ENCODE data around the gene ATXN7L3.
A peak's percentile ranks its signal among the peaks of the same experiment; 100 is the strongest.

ATXN7L3 gene

GRCh38 chr17:44218344-44219107, 18.8 kb upstream of the ATXN7L3 start:
- FAIRE-seq (peak; percentile 58), DNase-seq (ENCODE audit: insufficient read length, low spot score) (peak; percentile 80)

GRCh38 chr17:44217738-44218343, 18.2 kb upstream of the ATXN7L3 start:
- FAIRE-seq: no peak
- no peak for DNase-seq (ENCODE audit: insufficient read length, low spot score)
- TF ChIP-seq PAX5 (IDR thresholded peaks at IDR 0.05; ENCODE audit: insufficient read depth, low read length, severe bottlenecking): no peak
- no peak for TF ChIP-seq TAF1 (IDR thresholded peaks at IDR 0.05; ENCODE audit: low read depth, low read length)
- no peak for TF ChIP-seq POU2F2 (IDR thresholded peaks at IDR 0.05; ENCODE audit: low read depth, low read length)
- no peak for TF ChIP-seq POLR2A (IDR thresholded peaks at IDR 0.05; ENCODE audit: low read depth, low read length)
- TF ChIP-seq SPI1 (IDR thresholded peaks at IDR 0.05; ENCODE audit: low read depth, low read length): no peak
- no peak for TF ChIP-seq POLR2AphosphoS5 (IDR thresholded peaks at IDR 0.05; ENCODE audit: low read depth, low read length)

More at GRCh38 chr17:44218344-44219107, 18.8 kb upstream of the ATXN7L3 start:
- TF ChIP-seq POU2F2 (IDR thresholded peaks at IDR 0.05; ENCODE audit: low read depth, low read length): no peak
- peak; percentile 1 for TF ChIP-seq PAX5 (IDR thresholded peaks at IDR 0.05; ENCODE audit: insufficient read depth, low read length, severe bottlenecking)

- no peak for DNase-seq (ENCODE audit: insufficient read length, low spot score)
- TF ChIP-seq SPI1 (IDR thresholded peaks at IDR 0.05; ENCODE audit: low read depth, low read length) (no peak), POLR2A (IDR thresholded peaks at IDR 0.05; ENCODE audit: low read depth, low read length) (no peak), POU2F2 (IDR thresholded peaks at IDR 0.05; ENCODE audit: low read depth, low read length) (no peak), PAX5 (IDR thresholded peaks at IDR 0.05; ENCODE audit: insufficient read depth, low read length, severe bottlenecking) (no peak), TAF1 (IDR thresholded peaks at IDR 0.05; ENCODE audit: low read depth, low read length) (no peak), POLR2AphosphoS5 (IDR thresholded peaks at IDR 0.05; ENCODE audit: low read depth, low read length) (no peak)
- FAIRE-seq: no peak
Observed at GRCh38 chr17:44216694-44217093, 17.0 kb upstream of the ATXN7L3 start.

DNA sequence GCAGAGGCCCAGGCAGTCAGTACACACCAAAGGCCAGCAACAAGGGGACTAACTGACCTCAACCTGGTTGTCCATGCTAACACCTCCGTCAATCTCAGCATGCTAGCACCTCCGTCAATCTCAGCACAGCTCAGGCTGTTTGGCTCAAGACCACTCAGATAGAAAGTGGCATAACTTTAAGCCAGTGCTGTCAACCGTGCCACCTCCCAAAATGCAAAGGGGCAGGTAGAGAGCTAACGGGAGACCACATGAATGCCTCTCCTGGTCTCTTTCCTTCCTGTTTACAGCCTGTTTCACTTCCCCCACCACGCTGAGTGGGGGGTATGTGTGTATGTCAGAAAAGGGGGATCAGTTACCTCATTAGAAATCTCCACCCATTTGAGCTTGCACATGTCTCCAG, 16.5 kb upstream of the ATXN7L3 start:
- TF ChIP-seq SPI1 (IDR thresholded peaks at IDR 0.05; ENCODE audit: low read depth, low read length) (peak; percentile 83), POLR2AphosphoS5 (IDR thresholded peaks at IDR 0.05; ENCODE audit: low read depth, low read length) (no peak), PAX5 (IDR thresholded peaks at IDR 0.05; ENCODE audit: insufficient read depth, low read length, severe bottlenecking) (peak; percentile 74), POLR2A (IDR thresholded peaks at IDR 0.05; ENCODE audit: low read depth, low read length) (no peak), TAF1 (IDR thresholded peaks at IDR 0.05; ENCODE audit: low read depth, low read length) (0 out of 2 replicates have a peak, but pooled peaks have one; percentile 7), POU2F2 (IDR thresholded peaks at IDR 0.05; ENCODE audit: low read depth, low read length) (peak; percentile 79; the same call in 1 of the 2 replicates)
- FAIRE-seq (peak; percentile 90), DNase-seq (ENCODE audit: insufficient read length, low spot score) (no peak)

- TF ChIP-seq POU2F2 (IDR thresholded peaks at IDR 0.05; ENCODE audit: low read depth, low read length): no peak
- no peak; the same call in 1 of the 2 replicates for TF ChIP-seq POLR2AphosphoS5 (IDR thresholded peaks at IDR 0.05; ENCODE audit: low read depth, low read length)
- TF ChIP-seq SPI1 (IDR thresholded peaks at IDR 0.05; ENCODE audit: low read depth, low read length): no peak
- TF ChIP-seq TAF1 (IDR thresholded peaks at IDR 0.05; ENCODE audit: low read depth, low read length): no peak
- no peak for TF ChIP-seq PAX5 (IDR thresholded peaks at IDR 0.05; ENCODE audit: insufficient read depth, low read length, severe bottlenecking)
- FAIRE-seq: peak; percentile 16
- no peak for DNase-seq (ENCODE audit: insufficient read length, low spot score)
Observed at GRCh38 chr17:44214896-44215295, 15.2 kb upstream of the ATXN7L3 start.

DNA sequence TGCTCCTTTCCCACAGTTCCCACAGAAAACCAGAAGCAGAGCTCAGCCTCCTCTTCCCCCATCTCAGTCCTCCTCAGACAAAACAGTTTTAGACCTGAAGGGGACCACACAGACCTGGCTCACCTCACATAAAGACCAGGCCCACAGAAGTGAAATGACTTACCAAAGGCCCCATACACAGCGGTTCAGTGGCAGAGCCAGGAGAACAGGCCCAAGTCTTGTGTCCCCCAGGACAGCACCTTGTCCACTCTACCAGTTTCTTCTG, 14.5 kb upstream of the ATXN7L3 start:
- FAIRE-seq: no peak
- TF ChIP-seq POLR2A (IDR thresholded peaks at IDR 0.05; ENCODE audit: low read depth, low read length) (no peak), SPI1 (IDR thresholded peaks at IDR 0.05; ENCODE audit: low read depth, low read length) (no peak), POU2F2 (IDR thresholded peaks at IDR 0.05; ENCODE audit: low read depth, low read length) (no peak), TAF1 (IDR thresholded peaks at IDR 0.05; ENCODE audit: low read depth, low read length) (no peak)

DNA sequence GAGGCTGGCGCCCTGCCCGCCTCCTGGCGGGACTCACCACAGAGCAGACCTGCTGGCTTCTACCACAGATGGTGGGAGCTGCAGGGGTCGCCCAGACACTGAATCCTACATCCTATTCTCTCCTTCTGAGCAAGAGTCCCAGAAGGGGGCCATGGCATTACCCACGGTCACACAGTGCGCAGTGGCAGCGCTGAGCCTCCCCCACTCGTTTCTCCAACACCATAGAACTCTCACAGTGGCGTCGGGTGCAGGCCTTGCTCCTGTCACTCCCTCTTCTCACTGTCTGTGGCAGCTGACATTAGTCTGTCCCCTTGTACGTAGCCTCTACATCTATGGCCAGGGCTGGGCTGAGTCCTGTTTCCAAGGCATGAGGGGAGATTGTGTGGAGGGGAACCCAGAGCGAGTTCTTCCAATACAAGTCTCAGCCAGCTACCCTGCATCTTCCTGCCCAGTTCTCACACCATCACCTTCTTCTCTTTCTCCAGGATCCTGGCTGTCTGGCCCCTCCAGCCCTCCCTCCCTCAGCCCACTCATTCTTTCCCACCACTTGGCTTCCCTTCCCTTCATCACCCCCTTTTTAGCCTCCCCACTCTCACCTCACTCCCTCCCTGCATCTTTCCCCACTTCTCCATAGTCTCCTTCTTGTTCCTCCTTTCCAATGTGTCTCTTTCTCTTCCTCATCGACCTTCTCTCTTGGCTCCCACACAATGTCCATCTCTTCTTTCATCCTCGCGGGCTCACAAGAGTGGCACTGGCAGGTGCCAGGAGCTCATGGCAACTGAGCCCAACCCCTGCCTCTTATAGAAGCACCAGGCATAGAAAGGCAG, 13.9 kb upstream of the ATXN7L3 start:
- FAIRE-seq (no peak), DNase-seq (ENCODE audit: insufficient read length, low spot score) (no peak)
- peak; percentile 27; the same call in 1 of the 2 replicates for TF ChIP-seq POLR2A (IDR thresholded peaks at IDR 0.05; ENCODE audit: low read depth, low read length)
- TF ChIP-seq POLR2AphosphoS5 (IDR thresholded peaks at IDR 0.05; ENCODE audit: low read depth, low read length): peak; percentile 78; the same call in 1 of the 2 replicates
- no peak for TF ChIP-seq PAX5 (IDR thresholded peaks at IDR 0.05; ENCODE audit: insufficient read depth, low read length, severe bottlenecking)

More for the DNA sequence above, 14.5 kb upstream of the ATXN7L3 start:
- no peak for DNase-seq (ENCODE audit: insufficient read length, low spot score)

GRCh38 chr17:44212507-44213402, 13.1 kb upstream of the ATXN7L3 start:
- TF ChIP-seq TAF1 (IDR thresholded peaks at IDR 0.05; ENCODE audit: low read depth, low read length) (no peak), POLR2A (IDR thresholded peaks at IDR 0.05; ENCODE audit: low read depth, low read length) (peak; percentile 33), POLR2AphosphoS5 (IDR thresholded peaks at IDR 0.05; ENCODE audit: low read depth, low read length) (no peak; the same call in 1 of the 2 replicates), POU2F2 (IDR thresholded peaks at IDR 0.05; ENCODE audit: low read depth, low read length) (no peak), SPI1 (IDR thresholded peaks at IDR 0.05; ENCODE audit: low read depth, low read length) (no peak), PAX5 (IDR thresholded peaks at IDR 0.05; ENCODE audit: insufficient read depth, low read length, severe bottlenecking) (peak; percentile 11)
- FAIRE-seq (no peak), DNase-seq (ENCODE audit: insufficient read length, low spot score) (no peak)
